DMS53 (cell line): ENCODE measurements around the gene FARS2.
A peak's percentile ranks its signal among the peaks of the same experiment; 100 is the strongest.

Source experiments
- DNase-seq: peaks from one replicate; lab custom pipeline; 2025; lab: John Stamatoyannopoulos, UW

FARS2 gene

DNA sequence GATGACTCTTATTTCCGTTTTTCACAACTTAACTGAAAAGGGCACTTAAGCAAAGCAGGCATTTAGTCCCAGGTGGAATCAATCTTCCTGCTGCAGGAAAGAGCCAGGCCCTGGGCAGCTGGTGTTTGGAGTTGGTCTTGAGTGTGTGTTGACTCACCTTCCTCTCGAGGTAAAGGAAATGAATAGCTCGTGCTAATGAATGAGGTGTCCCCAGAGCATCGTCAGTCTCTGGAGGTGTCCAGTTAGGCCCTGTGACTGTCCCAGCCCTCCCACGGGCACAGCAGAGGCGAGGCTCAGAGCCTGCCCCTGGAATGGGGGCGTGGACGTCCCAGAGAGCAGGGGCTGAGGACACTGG, 467.7 kb downstream of the FARS2 start:
- peak; percentile 96 for DNase-seq

DNA sequence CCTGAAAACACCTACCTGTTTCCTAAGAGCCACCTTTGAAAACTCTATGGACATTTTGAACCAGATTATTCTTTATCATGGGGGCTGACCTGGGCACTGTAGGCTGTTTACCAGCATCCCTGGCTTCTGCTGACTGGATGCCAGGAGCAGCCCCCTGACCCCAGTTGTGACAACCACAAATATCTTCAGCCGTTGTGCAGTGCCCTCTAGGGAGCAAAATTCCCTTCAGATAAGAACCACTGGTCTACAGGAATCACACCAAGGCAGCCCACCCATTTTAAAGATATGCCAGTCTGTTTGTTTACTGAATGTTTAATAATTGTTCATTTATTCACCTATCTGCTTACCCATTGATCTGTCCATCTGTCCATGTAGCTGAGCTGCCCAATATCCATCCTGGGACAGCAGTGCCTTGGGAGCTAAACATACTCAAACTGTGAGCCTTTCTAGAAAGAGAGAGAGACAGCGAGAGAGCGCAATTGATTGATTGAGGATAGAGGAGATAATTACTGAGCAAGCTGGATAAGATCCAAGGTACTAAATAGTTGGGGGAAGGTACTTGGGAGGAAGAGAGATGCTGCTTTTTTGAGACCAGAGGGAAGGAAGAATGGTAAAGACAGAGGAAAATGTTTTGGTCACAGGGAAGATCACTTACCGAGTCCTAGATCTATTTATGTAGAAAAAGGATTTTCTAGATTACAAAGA, 468.7 kb downstream of the FARS2 start:
- DNase-seq = no peak

DNA sequence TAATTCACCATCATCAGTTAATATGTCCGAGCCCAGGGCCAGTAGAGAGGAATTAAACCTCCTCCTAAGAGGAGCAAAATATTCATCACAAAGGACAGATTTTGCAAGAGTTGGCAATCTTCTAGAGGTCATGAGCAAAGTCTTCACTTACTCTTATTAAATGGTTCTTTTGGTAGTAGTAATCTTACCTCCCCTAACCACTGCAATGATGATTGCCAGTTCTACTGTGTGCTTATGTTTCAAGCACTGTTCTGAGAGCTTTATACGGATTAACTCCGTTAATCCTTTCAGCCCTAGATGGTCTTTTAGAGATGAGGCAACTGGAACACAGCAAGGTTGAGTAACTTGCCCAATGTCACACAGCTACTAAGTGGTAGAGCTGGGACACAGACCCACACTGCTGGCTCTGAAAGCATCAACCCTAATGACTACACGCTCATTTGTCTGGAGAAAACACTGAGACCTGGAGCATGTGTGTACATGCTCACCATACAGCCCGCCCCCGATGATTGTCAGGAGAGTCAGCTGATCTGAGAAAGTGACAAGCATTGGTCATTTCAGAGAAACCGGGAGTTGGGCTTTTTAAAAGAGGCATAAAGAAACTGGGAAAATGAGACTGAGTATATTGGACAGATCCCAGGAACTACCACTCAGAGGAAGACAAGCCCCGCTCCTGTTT, 469.4 kb downstream of the FARS2 start:
- no peak for DNase-seq

DNA sequence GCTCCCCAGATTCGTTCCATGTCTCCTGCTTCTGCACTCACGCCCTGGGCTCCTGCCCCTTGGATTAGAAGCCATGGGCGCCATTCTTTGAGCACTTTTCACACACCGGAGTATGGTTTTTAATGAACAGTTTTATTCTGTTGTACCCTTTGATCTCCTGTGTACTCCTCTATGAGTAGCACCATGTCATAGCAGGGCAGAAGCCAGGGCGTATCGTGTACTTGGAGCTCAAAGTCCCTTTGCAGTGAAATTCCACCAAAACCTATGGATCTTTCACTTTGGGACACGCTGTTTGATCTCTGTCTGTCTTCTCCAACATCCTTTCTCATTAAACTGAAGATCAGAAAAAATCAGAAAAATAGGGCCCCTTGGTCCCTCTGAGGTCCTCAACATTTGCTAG, 470.1 kb downstream of the FARS2 start:
- no peak for DNase-seq

DNA sequence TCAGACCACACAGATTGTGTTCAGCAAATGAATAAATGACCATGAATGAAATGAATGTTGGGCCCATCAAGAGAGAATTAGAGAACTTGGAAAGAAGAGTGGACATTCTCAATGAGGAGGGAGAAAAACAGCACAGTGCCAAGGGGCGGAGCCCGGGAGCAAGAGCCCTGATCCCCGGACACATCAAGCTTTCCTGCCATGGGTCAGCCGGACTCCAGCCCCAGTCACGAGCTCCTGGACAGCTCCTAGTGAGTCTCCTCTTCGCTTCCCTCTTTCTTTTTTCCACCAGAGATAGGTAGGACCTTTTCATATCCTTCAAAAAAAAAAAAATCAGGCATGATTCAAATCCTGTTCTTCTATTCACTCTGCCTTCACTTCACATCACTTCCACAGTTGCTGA, 471.2 kb downstream of the FARS2 start:
- no peak for DNase-seq

DNA sequence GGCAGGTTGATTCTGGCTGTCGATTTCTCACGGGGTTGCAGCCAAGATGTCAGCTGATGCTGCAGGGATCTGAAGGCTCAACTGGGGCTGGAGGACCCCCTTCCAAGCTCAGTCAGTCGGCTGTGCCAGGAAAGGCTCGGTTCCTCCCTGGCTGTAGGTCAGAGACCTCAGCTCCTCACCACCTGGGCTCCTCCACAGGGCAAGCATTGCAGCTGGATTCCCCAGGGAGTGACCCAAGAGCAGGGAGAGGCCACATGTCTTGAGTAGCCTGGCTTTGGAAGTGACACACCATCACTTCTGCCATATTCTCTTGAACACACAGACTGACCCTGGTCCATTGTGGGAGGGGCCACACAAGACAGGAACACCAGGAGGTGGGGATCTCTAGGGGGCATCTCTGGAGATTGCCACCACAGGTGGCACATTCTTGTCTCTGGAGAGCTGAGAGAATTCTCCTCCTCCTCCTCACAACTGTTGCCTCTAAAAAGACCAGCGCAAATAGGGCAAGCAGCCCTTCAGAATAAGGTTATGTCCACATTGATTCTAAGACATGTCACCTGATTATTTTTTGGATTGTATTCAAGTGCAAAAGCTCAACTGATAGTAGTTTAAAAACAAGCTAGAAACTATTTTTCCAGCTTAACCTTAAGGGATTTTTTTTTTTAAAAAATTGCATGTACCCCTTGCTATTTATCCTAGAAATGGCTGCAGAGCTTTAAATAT, 474.9 kb downstream of the FARS2 start:
- no peak for DNase-seq

DNA sequence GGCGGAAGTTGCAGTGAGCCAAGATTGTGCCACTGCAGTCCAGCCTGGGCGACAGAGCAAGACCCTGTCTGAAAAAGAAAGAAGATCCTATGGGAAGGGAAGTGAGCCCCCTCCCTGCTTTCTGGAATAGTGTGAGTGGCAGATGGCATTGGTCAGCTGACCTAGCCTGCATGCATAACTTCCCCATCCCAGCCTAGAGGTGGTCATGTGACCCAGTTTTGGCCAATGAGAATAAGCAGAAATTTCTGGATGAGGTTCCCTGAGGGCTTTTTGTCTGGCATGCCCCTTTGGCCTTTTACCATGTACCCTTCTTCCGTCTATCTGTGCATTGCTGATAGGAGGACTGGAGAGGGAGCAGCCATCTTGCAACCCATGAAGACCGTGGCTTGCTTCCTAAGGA, 476.1 kb downstream of the FARS2 start:
- no peak for DNase-seq

DNA sequence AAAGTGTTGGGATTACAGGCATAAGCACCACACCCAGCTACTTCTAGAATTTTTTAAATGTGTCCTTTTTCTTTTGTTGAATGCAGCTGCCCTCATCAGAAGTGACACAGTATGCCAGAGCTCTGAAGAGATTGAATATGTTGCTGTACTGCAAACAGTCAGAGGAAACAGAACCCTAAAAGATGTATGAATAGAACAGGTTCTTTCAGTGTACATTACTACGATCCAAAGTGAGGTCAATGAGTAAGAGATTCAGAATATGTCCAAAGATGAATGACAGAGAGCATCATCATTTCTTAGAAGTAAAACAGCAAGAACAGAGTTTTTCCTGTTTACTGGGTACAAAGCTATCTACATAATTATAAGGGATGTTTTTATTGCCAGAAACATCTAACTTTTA, 476.9 kb downstream of the FARS2 start:
- no peak for DNase-seq

DNA sequence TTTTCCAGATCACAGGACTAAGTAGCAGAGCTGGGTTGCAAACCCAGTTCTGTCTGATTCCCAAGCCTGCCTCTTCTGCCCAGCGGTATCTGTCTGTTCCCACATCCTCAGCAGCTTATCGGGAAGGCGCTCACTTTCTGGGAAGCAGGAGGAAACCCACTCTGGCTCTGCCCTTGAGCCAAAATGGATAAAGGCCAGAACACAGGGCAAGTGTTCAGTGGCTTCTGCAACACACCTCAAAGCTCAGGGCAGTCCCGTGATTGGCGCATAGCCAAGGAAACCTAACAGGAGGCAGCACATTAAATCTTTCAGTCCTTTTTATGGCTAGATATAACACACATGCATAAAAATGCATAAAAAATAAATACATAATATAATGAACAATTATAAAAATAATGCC, 483.2 kb downstream of the FARS2 start:
- no peak for DNase-seq

DNA sequence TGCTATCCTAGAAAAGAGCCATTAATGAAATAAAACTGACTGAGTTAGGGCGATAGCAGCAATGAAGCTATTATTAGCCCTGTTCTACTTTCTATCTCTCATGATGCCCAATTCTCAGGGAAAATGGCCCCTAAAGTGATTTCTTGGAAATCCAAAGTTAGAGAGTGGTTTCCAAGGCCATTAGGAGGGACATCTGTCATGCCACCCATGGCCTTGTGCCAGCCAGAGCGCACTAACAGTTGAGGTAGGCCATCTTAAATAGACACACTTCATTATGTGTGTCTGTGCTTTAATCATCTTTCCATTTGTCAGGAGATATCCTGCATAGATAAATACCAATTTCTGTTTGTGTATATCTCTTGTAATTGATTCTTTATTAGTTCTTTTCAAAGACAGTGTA, 483.8 kb downstream of the FARS2 start:
- DNase-seq = no peak

DNA sequence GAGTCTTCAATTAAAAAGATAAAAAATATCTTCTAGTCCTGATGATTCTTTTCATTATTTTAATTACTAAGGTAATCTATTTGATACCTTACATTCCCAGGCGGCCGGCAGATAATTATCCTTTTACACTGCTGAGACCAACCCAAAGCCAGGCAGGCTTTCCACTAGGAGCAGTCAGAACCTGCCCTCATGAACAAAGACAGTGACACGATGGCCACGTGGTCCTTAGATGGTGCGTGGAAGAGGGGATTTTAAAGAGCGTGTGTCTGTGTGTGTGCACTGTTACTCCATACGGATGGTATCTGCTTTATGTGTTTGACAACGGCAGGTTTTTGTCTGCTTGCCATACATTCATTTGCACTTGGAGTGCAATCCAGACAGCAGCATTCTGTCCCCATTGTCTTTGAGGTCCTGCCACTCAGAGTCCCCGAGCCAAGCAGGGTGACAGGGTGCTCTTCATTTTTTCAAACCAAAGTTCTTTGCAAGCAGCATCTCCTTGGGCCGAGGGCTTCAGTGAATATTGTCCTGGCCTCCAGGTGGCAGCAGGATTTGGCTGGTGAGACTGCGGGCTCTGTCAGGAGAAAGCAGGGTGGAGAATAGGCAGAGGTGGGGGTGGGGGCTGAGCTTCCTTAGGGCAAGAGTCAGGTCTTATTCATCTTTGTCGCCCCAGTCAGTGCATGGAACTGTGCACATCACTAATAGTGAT, 484.9 kb downstream of the FARS2 start:
- peak; percentile 66 for DNase-seq

DNA sequence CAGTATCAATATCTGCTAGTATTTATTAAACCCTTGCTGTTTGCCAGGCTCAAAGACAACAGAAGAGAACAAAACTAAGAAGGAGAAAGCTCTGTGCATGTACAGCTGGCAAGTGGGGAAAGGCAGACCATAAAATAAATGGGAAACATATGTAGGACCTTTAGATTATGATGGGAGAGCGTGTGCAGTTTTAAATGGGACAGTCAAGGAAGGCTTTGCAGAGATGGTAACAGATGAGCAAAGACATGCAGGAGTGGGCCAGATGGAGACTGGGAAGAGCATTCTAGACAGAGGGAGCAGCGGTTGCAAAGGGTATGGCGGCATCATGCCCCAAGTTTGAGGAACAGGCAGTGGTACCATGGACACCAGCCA, 485.4 kb downstream of the FARS2 start:
- DNase-seq = no peak

DNA sequence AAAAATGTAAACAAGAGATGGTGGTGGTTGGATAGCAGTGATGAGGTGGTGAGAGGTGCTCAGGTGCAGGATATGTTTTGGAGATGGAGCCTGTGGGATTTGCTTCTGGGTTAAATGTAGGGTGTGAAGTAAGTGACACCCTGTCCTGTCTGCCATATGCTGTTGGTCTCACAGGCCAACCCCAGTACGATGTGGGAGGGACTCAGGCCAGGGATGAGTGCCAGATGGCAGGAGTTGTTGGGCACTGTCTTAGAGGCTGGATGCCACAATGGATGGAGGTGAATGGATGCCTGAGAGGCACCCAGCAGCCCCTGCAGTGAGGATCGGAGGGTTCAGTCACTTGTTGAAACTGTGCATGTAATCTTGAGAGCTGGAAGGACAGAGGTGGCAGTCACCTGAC, 486.1 kb downstream of the FARS2 start:
- DNase-seq = no peak

DNA sequence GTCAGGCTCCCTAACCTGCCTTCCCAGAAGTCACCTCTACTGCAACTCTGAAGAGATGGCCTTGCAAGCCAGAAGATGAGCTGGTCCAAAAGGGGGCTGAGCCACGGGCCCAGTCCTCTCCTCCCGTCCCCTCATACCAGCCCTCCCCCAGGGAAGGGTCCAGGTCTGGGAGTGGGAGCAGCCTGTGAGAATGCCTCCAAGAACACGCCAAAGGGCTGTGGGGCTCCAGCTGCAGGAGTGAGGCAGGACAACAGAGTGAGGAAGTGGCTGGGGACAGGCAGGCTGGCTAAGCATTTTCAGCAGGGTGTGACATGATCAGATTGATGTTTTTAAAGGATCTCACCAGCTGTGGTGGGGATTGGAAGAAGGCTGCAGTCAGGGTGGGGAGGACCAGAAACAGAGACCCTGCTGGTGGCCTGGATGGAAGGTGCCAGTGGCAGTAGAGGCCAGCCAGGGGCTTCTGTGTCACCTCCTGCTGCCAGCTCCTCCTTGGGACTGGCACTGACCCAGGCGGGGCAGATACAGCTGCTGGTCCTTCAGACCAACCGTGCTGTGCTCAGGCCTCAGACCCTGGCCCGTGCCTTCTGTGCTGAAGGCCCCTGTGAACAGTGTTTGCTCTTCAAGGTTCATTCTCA, 487.8 kb downstream of the FARS2 start:
- DNase-seq = no peak

DNA sequence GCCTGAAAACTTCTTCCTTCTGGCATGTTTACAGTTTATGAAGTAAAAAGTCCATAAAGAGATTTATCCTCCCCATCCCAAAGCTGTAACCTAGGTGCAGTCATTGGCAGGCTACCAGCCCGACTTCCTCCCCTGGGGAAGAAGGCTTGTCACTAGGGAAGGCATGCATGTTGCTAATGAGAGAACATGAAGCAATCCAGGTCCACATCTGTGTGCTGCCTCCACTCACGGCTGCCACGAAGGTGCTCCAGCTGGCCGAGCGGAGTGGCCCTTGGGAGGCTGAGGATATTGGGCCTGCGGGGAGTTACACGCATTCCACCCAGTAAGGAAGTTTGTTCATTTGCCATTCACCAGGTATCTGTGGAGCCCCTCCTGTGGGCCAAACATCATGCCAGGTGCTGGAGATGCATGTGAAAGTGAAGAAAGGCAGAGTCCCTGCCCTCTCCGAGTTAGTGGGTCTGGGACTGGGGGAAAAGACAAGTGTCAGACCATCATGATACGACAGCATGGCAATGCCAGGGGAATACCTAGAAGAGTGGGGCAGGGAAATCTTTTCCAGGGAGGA, 488.4 kb downstream of the FARS2 start:
- DNase-seq = no peak

DNA sequence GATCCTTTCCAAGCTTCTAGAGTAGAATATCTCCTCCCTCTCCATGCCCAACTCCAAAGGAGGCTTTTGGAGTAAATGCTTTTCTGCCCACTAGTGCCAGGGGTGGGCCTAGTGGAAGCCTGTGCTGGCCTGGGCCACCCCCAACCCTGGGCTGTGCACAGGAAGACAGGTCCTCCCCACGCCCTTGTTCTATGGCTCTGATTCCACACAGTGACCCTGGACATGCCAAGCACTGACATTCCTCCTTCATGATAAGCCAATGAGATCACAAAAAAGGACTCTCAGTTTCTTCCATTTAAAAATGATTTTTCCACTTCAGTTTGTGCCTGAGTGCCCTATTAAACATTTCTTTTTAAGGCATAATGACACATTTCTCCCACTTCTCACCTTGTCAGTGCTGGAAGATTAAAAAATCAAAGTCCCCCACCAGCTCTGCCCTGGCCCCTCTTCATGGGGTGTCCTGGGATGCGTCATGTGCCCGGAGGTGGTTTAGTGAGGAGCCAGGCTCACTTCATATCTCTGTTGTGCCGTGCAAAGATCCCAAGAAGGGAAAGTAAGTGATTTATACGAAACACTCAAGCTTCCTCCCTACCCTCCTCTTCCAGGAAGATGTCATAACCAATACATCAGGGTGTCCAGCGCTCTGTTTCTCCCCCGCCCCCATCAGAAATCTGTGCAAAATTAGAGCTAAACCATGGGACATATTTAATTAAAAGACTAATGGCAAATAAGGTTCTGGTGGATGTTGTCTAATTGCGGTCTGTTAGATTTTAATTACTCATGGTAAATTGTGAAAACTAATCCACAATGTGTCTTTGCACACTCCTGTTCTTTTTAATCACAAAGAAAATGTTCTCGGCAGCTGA, 490.4 kb downstream of the FARS2 start:
- DNase-seq = no peak

DNA sequence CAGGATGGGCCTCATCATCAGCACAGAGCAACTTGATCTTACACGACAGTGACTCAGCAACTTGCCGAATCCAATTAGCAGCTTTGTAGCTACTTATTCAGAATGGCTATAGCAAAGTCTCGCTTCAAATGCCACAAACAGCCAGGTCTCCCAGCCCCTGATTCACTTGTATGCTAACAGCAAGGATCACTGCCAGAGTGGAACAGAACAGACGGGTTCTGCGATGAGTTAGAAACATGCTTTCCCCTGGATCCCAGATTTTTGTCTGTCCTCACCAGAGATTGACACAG, 491.0 kb downstream of the FARS2 start:
- DNase-seq = peak; percentile 64

DNA sequence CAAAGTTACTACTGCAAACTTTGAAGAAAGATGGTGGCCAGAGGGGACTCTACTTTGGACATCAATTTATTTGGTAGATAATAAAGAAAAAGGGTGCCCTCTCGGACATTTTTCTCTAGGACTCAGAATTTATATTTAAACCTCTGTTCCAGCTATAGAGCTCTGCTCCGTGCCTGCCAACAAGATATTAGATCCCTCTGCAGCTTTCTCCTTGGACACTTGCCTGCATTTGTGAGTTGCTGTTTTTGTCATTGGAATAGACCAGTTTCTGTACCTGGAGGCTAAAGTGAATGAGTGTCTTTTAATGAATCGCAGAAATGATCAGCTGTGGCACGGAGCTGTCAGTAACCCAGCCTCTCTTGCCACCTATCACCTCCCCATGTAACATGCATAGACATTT, 491.9 kb downstream of the FARS2 start:
- no peak for DNase-seq

DNA sequence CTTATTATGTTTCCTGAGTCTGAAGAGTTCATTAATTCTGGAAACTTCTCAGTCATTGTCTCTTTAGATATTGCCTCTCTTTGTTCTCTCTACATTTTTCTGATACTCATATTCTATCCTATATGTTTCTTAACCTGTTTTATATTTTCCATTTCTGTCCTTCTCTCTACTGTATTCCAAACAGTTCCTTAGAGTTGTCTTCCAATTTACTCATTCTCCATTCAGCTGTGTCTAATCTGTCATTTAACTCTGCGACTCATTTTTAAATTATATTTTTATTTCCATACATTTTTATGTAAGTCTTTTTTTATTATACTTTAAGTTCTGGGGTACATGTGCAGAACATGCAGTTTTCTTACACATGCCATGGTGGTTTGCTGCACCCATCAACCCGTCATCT, 493.6 kb downstream of the FARS2 start:
- DNase-seq = no peak

DNA sequence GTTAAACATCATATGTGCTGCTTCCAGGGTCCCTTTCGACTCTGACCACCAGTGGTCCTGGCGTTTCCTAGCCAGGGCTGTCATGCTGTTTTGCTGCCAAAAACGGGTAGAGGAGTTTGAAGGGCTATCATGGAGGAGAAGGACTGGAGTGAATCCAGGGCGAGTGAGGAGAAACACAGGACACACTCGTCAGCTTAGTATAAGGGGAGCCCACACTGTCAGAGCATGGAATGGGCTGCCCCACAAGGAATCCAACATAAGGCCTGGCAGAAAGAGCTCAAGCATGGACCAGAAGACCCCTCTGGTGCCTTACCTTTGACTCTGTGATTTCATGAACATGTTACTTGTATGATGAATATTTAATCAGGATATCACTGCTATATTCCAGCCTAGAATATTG, 498.3 kb downstream of the FARS2 start:
- DNase-seq = no peak

DNA sequence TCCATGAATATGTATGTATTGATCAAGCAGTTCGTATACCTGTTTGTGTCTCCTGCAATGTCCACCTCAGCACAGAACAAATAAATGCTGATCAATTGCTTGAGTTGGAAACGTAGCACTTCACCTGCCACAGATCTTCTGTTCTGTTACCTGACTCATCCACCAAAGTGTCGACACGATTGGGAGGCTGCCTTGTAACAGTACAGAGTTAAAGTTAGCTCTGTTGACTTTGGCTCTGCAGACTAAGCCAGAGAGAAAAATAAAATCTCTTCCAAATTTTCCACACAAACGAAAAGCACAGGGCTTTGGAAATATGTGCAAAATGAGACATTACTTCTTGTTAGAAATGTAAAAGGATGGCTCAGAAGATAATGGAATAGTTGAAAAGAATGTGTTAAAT, 500.1 kb downstream of the FARS2 start:
- no peak for DNase-seq
